NCI-H1417 treated with DMSO at 0.1 percent for 48 hours (cell line): ENCODE data around the gene COPE.
"Not testable (repeated sequence)": the region's sequence is repeated elsewhere in the genome, so short reads cannot be mapped to it uniquely, and the experiment has no call there.

ENCODE experiments used
- DNase-seq: peaks from one replicate; lab custom pipeline; 2025; lab: John Stamatoyannopoulos, UW

The COPE gene

DNA sequence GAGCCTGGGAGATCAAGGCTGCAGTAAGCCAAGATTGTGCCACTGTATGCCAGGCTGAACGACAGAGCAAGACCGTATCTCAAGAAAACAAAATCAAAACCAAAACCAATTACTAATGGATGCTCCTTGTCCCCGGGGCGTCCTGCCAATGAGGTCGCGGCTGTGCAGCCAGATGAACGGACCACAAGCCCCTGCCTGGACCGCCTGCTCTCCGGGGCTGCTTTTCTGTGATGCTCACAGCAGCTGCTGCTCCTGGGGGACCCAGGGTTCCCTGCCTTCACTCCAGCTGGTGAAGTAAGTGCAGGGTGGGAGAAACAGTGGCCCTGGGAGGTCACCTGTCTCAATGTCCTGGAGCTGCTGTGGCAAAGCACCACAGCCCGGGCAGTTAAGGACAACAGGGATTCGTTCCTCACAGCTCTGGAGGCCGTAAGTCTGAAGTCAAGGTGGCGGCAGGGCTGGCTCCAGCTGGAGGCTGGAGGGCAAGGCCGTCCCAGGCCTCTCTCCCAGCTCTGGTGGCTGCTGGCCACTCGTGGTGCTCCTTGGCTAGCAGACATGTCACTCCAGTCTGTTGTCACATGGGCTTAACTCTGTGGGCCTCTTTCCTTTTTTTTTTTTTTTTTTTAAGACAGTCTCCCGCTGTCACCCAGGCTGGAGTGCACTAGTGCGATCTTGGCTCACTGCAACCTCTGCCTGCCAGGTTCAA lies 10.1 kb downstream of the COPE start:
- DNase-seq = no peak

DNA sequence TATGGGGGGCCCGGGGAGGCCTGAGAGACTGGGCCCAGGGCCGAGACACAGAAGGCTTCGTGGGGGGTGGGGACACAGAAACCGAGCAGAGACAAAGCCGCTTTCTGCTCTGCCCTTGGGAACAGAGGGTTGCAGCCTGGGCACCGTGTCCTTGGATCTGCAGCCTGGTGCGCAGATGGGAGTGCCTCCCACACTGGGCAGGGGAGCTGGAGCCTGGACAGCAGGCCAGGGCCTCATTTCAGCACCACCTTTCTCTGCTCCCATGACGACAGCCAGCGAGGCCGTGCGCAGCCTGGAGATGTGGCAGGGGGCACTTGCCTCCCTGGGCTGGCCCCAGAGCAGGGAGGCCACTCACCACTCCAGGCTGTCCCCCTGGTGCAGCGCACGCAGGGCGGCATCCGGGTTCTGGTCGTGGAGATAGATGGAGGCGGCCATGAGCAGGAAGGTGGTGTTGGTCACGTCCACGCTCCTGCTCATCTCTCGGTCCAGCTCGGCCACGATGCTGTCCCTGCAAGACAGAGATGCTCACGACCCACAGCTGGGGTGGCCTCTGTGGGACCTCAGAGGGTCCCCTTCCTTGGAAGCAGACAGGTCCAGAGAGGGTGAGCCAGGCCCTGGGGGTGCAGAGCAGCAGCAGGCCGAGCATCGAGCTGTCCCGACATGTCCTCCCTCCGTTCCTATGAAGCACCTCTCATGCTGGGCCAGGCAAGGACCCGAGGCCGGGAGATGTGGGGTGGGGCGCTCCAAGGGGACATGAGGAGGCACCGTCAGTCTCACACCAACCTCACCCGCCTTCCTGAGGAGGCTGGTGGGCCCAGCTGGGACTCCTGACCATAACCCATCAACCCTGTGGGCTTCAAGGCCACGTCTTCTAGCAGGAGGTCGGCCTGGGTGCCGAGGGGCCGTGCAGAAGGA lies 12.3 kb downstream of the COPE start:
- DNase-seq = no peak

DNA sequence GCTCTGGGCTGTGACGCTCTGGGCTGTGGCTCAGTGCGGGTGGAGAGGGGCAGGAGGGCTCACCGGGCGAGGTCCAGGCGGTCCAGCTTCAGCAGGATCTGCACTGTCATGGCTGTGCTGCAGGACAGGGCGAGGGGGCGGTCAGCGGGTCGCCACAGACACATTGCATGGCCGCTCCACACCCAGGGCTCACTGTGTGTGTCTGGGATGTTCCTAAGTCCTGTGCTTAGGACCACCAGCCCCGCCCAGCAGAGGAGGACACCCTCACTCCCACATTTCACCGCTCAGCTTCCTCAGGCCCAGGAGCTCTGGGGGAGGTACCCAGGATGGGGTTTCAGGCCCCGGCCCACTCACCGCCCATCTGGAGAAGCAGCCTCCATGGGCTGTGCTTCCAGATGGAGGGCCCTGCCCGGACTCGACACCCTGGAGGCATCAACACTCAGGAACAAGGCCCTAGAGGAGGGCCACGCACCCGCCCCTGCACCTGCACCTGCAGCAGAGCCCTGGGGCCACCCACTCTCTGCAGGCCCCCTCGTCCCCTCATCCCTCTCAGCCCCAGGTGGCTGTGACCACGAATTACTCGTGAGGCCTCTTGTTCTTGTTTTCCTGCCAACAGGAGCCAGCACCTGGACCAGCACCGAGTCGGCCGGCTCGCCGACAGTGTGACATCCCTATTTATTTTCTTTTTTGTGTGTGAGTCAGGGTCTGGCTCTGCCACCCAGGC lies 13.5 kb downstream of the COPE start:
- no peak for DNase-seq

DNA sequence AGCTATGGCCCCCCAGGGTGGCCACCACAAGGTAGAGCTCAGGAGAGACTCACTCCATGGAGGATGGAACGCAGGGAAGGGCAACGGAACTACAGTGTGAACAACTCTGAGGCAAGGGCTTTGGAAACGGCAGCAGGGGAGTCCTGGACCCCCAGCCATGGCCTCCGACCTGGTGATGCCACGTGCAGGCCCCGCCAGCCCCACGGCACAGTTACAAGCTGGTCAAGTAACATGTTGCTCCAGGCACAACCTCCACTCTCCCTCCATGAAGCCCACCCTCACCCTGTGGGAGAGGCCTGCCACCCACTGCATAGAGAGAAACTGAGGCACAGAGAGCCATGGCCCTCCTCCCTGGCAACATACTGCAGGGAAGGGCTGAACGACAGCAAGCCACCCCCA lies 14.1 kb downstream of the COPE start:
- no peak for DNase-seq

DNA sequence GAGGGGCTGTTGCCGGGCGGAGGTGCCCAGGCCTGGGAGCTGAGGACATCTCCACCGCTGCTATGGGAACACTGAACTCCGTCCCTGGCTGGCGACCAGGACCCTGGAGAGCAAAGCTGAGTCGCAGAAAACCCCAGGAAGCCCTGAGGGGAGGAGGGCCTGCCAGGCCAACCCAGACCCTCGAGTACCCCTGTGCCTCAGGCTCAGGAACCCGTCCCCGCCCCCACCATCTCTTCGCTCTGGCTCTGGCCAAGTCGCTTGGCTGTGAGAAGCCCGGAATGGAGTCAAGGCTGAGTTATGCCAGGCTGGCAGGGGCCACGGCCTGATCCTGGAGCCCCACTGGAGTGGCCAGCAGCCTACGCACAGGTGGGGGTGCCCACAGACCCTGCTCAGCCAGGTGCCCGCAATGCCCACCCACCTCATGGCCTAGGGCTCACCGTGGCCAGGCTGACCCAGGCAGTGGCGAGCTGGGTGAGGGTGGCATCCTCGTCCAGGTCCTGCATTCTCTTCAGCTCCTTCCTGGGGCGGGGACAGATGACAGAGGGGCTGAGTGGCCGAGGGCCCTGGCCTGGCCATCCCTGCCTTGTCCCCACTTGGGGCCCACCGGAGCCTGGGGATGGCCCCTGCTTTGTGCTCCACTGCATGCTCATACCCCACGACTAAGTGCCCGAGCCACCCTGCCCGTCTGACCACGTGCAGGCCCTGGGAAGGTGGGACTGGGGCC lies 14.7 kb downstream of the COPE start:
- no peak for DNase-seq

DNA sequence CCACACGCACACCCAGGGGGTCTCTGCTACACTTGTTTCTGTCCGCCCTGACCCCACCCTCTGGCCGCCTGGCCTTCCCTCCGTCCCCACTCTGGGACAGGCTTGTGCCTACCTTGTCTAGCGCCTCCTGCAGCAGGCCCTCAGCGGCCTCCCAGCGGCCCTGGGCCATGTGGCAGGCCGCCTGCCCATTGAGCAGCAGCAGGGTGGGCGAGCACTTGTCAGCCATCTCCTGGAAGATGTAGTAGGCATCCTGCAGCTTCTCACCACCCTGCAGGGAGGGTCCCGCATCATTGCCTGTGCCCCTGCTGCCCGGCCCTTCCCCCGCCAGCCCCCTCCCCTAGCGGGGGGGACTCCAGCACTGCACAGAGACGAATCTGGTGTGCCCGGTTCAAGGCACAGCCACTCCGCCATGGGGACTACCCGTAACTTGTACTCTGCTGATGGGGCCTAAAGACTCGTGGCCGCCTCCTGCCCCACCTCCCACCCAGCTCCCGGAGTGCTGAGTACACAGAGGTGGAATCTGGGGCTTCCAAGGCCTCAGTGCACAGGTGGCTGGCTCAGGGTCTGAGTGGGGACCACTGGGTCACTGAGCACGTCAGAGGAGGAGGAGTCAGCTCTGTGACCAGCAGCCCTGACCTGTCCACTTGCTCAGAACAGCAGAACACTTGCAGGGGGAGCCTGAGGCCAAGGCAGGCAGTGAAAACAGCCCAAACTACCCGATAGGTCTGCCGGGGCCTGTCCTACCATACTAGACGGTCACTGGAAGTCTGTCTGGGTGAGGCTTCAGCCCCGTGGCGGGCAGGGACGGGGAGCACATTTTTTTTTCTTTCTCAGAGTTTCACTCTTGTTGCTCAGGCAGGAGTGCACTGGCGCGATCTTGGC lies 15.8 kb downstream of the COPE start:
- DNase-seq = no peak

DNA sequence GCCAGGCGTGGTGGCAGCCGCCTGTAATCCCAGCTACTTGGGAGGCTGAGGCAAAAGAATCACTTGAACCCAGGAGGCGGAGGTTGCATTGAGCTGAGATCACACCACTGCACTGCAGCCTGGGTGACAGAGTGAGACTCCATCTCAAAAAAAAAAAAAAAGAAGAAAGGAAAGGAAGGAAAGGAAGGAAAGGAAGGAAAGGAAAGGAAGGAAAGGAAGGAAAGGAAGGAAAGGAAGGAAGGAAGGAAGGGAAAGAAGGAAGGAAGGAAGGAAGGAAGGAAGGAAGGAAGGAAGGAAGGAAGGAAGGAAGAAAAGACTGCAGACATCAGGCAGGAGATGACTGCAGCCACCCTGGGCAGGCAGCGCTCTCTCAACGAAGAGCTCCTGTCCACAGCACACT lies 16.7 kb downstream of the COPE start:
- DNase-seq = not testable (repeated sequence)

DNA sequence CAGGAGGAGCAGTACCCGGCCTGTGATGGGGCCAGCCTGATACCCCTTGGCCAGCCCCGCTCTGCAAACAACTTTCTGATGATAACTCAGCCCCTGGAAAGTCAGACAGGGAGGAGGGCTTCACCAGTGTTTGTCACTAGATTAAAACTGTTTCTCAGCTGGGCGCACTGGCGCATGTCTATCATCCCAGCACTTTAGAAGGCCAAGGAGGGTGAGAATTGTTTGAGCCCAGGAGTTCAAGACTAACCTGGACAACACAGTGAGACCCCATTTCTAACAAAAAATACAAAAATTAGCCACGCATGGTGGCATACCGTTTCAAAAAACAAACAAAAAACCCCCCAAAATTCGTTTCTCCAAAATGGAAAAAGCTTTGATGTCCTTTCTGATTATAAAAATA lies 17.7 kb downstream of the COPE start:
- no peak for DNase-seq

DNA sequence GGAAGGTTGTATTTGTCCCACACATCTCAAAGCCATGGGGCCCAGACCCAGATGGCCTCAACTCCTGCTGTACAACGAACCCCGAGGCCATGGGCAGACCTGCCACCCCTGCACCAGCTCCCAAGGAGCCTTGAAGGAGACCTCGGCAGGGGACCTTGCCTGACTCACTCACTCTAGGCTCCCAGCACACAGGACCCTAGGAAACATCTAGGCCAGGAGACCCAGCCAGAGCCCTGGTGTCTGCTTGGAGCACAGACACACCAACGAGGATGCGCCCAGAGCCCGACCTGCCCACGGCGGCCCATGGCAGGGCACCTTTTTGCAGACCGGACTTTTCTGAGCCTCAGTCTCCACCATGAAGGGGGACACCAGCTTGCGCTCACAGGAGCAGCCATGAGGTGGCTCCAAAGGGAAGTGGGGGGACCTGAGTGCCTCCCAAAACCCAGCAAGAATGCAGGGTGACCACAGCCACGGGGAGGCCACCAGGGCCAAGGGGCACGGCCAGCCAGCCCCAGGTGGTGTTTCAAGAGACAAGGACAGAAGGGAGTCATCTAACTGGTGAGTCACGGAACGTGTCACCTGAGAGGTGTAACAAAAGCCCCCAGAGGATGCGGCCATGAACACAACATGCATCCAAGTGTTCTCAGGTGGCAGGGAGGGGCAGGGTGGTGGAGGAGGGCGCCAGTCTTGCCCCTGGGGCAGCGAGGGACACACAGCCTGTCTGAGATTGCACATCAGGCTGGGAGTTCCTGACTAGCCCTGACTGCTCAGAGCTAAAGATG lies 18.3 kb downstream of the COPE start:
- DNase-seq = no peak

DNA sequence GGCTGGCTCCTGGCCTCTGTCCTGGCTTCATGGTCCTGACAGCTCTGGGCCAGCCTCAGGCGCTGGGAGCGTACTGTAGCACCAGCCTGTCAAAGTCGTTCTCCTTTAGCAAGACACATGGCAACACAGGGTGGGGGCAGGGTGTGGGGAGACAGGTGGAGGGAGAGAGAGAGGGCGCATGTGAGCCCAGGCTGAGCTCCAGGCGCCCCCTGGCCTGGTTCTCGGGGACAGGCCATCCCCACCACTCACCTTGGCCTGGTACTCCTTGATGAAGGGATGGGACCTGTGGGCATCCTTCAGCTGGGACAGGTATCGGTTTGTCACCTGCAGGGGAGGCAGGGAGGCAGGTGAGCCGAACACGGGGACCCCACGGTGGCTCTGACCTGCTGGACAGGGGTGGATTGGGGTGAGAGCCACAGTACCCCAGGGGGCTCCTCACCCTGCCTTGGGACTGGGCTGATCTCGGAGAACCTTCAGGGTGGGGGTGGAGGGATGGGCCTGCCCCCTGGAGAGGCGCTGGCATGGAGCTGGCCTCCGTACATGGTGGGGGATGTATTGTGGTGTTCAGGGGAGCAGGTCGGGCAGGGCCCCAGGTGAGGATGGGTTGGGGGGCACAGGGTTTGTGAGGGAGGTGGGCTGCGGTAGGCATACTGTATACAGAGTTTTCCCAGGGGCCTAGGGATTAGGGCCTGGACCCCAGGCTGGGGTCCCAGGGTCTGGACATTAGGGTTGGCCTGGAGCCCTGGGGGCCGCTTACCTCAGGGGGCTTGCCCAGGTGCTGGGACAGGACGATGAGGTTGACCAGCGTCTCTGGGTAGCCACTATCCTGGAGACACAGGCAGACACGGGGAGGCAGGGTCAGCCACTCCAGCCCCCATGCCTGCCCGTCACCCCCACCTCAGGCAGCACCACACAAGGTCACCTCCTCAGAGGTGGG lies 19.3 kb downstream of the COPE start:
- DNase-seq = no peak

DNA sequence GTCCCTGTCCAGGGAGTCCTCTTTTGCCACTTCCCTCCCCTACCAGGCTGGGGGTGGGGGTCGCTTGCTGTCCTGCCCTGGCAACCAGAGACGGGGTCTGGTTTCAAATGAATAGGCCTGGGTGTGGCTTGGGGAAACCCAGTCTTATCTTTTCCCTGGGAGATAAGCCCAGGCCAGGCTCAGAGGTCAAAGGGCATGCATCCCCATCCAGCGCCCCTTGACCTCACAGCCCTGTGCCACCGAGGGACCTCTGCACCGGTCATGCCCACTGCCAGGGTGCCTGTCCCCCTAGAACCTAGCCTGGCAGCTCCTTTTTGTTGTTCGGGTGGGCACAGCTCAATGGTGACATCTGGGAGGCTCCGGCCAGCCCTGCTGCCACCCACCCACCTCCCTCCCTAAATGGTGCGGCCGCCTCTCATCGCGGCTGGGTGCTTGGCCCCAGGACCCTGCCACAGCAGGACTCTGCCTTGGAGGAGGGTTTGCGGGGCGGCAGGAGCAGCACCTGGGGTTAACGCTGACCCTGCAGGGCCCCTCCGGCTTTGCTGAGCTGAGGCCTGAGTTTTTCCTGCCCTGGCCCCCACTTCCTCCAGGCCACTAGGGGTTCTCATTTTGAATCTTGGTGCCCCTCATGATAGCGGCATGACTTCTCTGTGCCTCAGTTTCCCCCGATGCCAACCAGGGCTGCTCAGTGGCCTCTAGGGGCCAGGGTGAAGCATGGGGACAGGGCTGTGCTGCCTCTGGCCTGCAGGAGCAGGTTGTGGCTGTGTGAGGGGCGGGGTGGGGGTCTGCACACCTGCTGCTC lies 20.4 kb downstream of the COPE start:
- DNase-seq = no peak

DNA sequence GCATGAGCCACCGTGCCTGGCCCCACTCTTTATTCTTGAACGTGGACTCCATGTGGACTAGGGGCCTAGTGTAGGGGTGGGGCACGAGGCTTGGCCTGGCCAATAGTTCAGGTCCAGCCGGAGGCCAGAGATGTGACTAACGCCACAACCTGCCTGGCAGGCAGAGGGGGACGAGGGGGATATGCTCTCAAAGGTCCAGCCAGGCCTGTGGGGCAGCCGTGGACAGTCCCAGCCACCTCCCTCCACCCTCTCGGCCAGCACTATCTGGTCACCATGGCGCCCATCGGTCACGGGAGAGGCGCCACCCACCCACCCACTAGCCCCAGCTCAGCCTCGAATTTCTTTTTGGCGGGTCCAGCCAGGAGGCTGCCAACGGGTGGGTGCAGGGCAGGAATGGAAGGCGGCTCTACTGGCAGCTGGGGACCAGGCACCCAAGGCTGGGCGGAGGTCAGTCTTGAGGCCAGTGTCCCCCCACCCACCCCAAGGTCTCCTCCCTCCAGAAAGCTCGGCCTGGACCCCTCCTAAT lies 21.0 kb downstream of the COPE start:
- no peak for DNase-seq

DNA sequence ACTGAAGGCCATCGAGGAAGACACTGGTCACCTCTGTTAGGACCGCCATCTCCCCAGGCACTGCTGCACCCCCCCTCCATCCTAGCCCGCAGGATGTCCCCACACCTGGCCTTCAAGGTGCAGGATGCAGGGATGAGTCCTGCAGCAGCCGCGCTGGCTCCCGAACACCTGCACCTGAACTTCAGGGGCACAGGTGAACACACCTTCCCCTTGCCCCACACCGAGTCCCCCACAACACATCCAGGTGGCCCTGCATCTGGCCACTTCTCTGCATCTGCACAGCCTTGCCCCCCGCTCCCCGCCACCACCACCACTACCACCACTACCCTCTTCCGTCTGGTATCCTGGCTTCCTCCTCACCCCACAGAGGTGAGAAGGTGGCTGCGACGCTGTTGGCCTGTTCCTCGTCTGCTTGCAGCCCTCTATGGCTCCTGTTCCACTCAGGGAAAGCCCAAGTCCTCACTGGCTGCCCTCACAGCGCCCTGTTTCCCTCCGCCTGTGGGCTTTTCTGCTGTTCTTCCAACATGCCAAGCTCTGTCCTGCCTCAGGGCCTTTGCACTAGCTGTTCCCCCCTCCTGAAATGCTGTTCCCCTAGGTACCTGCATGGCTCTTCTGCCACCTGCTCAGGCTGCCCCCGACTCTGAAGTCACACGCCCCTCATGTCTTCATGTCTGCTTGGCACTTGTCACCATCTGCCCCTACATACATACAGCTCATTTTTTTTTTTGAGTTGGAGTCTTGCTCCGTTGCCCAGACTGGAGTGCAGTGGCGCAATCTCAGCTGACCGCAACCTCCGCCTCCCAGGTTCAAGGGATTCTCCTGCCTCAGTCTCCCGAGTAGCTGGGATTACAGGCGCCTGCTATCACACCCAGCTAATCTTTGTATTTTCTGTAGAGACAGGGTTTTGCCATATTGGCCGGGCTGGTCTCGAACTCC lies 21.8 kb downstream of the COPE start:
- DNase-seq = no peak

DNA sequence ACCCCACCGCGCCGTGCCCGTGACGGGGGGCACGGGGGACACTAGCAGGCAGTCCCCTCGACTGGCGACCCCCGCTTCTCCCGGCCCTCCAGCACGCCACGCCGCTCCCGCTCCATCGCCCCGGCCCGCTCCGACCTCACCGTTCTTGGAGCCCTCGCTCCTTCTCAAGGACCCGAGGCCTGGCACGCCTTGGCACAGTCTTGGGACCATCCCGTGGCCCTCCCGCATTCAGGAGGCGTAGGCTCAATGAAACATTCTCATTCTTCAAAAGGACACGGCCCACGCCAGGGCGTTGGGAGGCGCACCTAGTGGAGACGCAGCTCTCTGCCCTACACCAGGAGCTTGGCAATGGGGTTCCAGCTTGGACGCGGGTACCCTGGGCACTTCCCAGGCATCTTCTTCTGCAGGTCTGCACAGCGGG lies 22.8 kb downstream of the COPE start:
- DNase-seq = no peak

DNA sequence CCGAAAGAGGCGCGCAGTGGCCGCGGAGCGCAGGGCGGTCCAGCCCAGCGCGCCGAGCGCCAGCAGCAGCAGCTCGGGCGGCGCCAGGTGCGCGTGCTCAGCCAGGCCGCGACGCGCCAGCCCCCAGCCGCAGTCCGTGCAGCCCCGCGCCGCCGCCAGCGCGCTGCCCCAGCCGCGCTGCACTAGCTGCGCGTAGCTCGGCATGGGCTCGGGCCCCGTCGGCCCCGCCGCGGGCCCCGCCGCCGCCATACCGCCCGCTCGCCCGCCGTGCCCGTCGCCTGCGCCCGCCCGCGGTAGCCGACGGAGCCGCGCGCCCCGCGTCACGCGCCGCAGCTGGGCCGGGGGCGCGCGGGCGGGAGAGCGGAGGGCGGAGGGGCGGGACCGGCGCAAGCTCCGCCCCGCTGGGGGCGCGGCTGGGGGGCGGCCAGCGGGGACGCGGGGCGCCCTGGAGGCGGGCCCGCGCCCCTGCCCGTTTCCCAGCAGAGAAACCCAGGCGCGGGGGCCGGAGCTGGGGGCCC lies 23.3 kb downstream of the COPE start, which contains the start of gene CERS1:
Gene CERS1 (minus strand): TSS at position 335 of the 518 bp plus-strand sequence. CDS start 86 bp downstream, at position 249.
- DNase-seq = no peak

DNA sequence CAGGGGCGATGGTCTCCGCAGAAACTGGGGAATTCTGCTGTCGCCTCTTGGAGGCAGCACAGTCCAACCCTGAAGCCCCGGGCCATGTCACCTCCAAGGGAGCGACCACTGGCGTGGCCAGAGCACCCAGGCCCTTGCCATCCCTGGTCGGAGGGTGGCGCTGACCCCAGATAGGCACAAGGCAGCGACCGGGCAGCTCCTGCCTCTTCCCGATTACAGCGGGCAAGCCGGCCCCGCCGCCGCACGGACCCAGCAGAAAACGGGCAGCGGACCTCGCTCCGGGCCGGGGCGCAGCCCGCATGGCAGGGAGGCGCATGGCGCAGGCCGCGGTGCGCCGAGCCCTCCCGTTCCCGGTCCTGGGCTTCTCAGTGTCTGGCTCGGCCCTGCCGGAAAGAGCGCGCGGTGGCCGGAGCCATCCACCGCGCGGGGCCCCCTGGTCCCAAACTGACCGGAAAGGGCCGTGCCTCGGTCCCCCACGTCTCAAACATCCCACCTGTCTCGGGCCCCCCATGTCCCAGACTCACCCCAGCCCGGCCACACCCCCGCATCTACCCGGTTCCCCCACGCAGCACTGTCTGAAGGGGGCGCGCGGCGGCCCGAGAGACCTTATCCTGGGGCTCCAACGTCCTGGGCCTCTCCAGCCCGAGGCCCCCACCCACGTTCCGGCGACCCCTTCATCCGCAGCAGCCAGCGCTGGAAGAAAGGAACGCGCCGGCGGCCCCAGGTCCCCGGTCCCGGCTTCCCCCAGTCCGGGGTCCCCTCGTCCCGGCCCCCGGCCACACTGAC lies 24.0 kb downstream of the COPE start:
- DNase-seq = no peak
